Measurements from ENCODE around the gene PRLR.
"Not testable (repeated sequence)": the region's sequence is repeated elsewhere in the genome, so short reads cannot be mapped to it uniquely, and the experiment has no call there.

PRLR gene

GRCh38 chr5:35195472-35195852 is 34.8 kb downstream of the PRLR start:
- no peak for DNase-seq (ENCODE audit: low spot score)

GRCh38 chr5:35194635-35195471 is 35.4 kb downstream of the PRLR start:
- peak; percentile 19 for DNase-seq (ENCODE audit: low spot score)
- TF ChIP-seq, protein P1, sequence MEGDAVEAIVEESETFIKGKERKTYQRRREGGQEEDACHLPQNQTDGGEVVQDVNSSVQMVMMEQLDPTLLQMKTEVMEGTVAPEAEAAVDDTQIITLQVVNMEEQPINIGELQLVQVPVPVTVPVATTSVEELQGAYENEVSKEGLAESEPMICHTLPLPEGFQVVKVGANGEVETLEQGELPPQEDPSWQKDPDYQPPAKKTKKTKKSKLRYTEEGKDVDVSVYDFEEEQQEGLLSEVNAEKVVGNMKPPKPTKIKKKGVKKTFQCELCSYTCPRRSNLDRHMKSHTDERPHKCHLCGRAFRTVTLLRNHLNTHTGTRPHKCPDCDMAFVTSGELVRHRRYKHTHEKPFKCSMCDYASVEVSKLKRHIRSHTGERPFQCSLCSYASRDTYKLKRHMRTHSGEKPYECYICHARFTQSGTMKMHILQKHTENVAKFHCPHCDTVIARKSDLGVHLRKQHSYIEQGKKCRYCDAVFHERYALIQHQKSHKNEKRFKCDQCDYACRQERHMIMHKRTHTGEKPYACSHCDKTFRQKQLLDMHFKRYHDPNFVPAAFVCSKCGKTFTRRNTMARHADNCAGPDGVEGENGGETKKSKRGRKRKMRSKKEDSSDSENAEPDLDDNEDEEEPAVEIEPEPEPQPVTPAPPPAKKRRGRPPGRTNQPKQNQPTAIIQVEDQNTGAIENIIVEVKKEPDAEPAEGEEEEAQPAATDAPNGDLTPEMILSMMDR (IDR thresholded peaks at IDR 0.05; ENCODE audit: extremely low read depth, missing control alignments): no peak

More at GRCh38 chr5:35195472-35195852, 34.8 kb downstream of the PRLR start:
- TF ChIP-seq, protein P1 (IDR thresholded peaks at IDR 0.05; ENCODE audit: extremely low read depth, missing control alignments): no peak

GRCh38 chr5:35192506-35192905 is 37.8 kb downstream of the PRLR start:
- TF ChIP-seq, protein P1 (IDR thresholded peaks at IDR 0.05; ENCODE audit: extremely low read depth, missing control alignments): no peak
- DNase-seq (ENCODE audit: low spot score): no peak

GRCh38 chr5:35189801-35190200 is 40.5 kb downstream of the PRLR start:
- DNase-seq (ENCODE audit: low spot score): not testable (repeated sequence)

DNA sequence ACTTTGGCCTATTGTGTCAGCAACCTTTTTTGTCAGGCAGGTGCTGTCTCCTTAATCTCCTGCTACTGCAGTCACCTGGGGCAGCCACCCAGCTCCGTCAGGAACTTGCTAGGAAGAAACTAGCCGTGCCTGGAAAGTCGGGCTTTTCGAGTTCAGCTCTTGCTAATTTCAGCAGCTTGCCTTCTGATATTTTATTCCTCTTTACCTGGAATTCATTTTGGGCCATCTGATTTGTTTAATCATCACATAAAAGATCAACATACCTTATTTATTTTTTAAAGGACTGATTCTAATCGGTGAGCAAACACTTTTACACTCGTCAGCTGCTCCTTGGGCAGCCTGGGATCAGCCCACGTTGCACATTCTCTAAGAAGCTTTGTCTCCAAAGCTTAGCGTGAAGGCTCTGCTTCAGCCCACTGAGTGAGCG is 42.2 kb downstream of the PRLR start:
- no peak for DNase-seq (ENCODE audit: low spot score)
- TF ChIP-seq, protein P1 (IDR thresholded peaks at IDR 0.05; ENCODE audit: extremely low read depth, missing control alignments): no peak

DNA sequence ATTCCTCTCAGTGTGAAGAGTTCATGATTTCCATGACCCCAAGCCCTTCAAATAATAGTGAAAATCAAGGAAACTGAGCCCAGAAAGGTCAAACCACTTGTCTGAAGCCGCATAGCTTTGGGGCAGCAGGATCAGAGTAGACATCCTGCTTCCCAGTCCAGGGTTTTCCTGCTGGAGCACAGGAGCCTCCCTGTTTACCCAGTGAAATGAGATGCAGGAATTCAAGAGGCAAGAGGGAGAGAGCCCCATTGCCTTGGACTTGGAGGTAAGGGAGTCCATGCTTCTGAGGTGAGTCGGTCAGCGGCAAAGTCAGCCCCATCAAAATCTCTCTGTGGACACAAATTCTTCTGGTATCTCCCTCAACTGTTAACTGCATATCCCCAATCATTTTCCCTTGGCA is 42.7 kb downstream of the PRLR start:
- not testable (repeated sequence) for DNase-seq (ENCODE audit: low spot score)

DNA sequence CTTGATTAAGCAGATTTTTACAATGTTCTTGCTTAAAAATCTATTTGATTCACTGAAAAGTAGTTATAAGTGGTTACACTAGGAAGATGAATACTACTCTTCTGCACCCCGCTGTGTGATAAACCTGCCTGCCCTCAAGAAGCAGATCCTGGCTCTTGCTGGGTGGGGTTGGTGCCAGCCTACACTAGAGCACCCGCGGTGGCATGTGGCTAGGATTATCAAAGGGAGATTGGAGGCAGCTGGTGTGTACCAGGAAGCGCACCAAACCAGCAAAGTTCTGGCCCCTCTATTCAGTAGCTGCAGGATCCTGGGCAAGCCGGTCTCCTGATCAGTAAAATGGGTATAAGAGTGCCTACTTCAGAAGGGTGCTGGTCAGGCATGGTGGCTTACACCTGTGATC is 43.5 kb downstream of the PRLR start:
- no peak for DNase-seq (ENCODE audit: low spot score)
- TF ChIP-seq, protein P1 (IDR thresholded peaks at IDR 0.05; ENCODE audit: extremely low read depth, missing control alignments): no peak

- DNase-seq (ENCODE audit: low spot score): no peak
- TF ChIP-seq, protein P1 (IDR thresholded peaks at IDR 0.05; ENCODE audit: extremely low read depth, missing control alignments): no peak
These were observed 44.8 kb downstream of the PRLR start for GRCh38 chr5:35185518-35185917.

All from GM20000 (cell line).